Astrocyte (in vitro differentiated cells and primary cell): ENCODE results near the gene CD4. TPM values are rescaled to one million over a fixed set of nuclear protein-coding genes. Genes with fewer than 3 reads are reported as not detected.

Experiments
- DNase-seq: peaks from one replicate; pipeline ENCODE4 v3.0.0-alpha.2; 2010; ENCODE audit warnings: low read depth
- FAIRE-seq: peaks from 2 replicates; lab custom pipeline; 2011; peaks lifted over from hg19 to GRCh38; lab: Jason Lieb, UNC
- H2AFZ ChIP-seq: 2 replicates; pipeline ENCODE4 v1.6.0; 2012; ENCODE audit warnings: low read depth, low read length, inconsistent platforms
- H3K27ac ChIP-seq: 2 replicates; pipeline ENCODE4 v1.5.1; 2011; ENCODE audit warnings: low read depth, low read length, inconsistent platforms
- H3K27me3 ChIP-seq: 2 replicates; pipeline ENCODE4 v1.6.0; 2011; ENCODE audit warnings: low read length, inconsistent platforms; ENCODE audit not compliant: insufficient read depth
- H3K36me3 ChIP-seq: 2 replicates; pipeline ENCODE4 v1.5.1; 2011; ENCODE audit warnings: low read length, inconsistent platforms; ENCODE audit not compliant: insufficient read depth
- H3K4me1 ChIP-seq: 2 replicates; pipeline ENCODE4 v1.5.1; 2011; ENCODE audit warnings: low read length, inconsistent platforms; ENCODE audit not compliant: insufficient read depth
- H3K4me2 ChIP-seq: 2 replicates; pipeline ENCODE4 v1.6.0; 2012; ENCODE audit warnings: low read length, inconsistent platforms
- H3K4me3 ChIP-seq: 2 replicates; pipeline ENCODE4 v1.5.1; 2011; ENCODE audit warnings: low read depth, mild to moderate bottlenecking, low read length, inconsistent platforms; ENCODE audit not compliant: insufficient read depth
- H3K79me2 ChIP-seq: 2 replicates; pipeline ENCODE4 v1.6.0; 2012; ENCODE audit warnings: mild to moderate bottlenecking, low read length, inconsistent platforms; ENCODE audit not compliant: insufficient read depth
- H3K9ac ChIP-seq: 2 replicates; pipeline ENCODE4 v1.6.0; 2012; ENCODE audit warnings: mild to moderate bottlenecking, low read length, inconsistent platforms
- H3K9me3 ChIP-seq: 2 replicates; pipeline ENCODE4 v1.5.1; 2012; ENCODE audit warnings: low read depth, mild to moderate bottlenecking, low read length, inconsistent platforms; ENCODE audit not compliant: insufficient read depth
- H4K20me1 ChIP-seq: 2 replicates; pipeline ENCODE4 v1.6.0; 2012; ENCODE audit warnings: low read length, inconsistent platforms; ENCODE audit not compliant: insufficient read depth
- H3K27ac Mint-ChIP-seq: one replicate; pipeline ENCODE4 v1.8.0; 2021; ENCODE audit warnings: mild to moderate bottlenecking, mixed read lengths; ENCODE audit not compliant: unreplicated experiment
- H3K27me3 Mint-ChIP-seq: one replicate; pipeline ENCODE4 v1.8.0; 2021; ENCODE audit warnings: low read depth, mixed read lengths; ENCODE audit not compliant: unreplicated experiment
- H3K36me3 Mint-ChIP-seq: one replicate; pipeline ENCODE4 v1.8.0; 2021; ENCODE audit warnings: low read depth, mixed read lengths; ENCODE audit not compliant: unreplicated experiment
- H3K4me1 Mint-ChIP-seq: one replicate; pipeline ENCODE4 v1.8.0; 2021; ENCODE audit warnings: low read depth, mixed read lengths; ENCODE audit not compliant: unreplicated experiment
- H3K4me3 Mint-ChIP-seq: one replicate; pipeline ENCODE4 v1.8.0; 2021; ENCODE audit warnings: mild to moderate bottlenecking, moderate library complexity, mixed read lengths; ENCODE audit not compliant: unreplicated experiment
- H3K9me3 Mint-ChIP-seq: one replicate; pipeline ENCODE4 v1.8.0; 2021; ENCODE audit warnings: mild to moderate bottlenecking, mixed read lengths; ENCODE audit not compliant: unreplicated experiment
- CTCF ChIP-seq: IDR thresholded peaks from 2 replicates; pipeline ENCODE4 v1.5.1; 2011; ENCODE audit warnings: low read depth, mild to moderate bottlenecking, inconsistent platforms, low read length, moderate library complexity; ENCODE audit not compliant: insufficient read depth
- EZH2 ChIP-seq: IDR thresholded peaks from 2 replicates; pipeline ENCODE4 v1.6.1; 2012; ENCODE audit warnings: mild to moderate bottlenecking, low read length, inconsistent platforms; ENCODE audit not compliant: insufficient read depth
- total RNA-seq: library from RNA; stranded (reverse); gene quantifications from 2 replicates; pipeline ENCODE4 v1.2.1, GENCODE V29; 2021

The CD4 gene
- total RNA-seq, 1 donor from 2014 or later = 0.54 TPM

DNA sequence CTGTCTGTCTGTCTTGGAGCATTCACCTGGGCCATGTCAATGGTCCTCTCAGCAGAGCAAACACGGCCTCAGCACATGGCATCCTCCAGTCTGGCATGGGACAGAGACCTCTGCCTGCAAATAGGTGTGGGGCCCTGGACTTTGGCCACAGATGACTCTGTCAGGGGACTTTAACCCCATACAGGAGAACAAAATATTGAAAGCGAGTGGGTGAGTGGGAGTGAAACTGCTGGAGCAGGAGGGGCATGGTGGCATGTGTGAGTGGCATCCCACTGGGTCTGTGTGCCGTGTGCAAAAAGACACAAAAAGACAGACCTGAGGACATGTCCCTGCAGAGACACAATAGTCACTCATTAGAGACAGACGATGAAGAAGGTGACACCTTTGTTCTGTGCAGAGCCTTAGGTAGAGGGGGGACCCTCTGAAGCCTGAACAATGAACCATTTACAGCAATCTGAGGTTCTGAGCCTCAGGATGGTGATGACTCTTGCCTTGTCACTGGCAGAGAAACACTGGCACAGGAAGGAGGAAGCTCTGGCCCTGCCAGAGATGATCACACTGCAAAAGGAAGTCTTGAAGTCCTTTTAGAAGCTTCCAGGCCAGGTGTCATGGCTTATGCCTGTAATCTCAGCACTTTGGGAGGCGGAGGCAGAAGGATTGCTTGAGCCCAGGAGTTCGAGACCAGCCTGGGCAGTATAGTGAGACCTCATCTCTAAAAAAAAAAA lies 9.5 kb upstream of the CD4 start:
- Histone ChIP-seq H3K9me3 (no peaks in the 10 kb centered on the region), H4K20me1 (no peaks in the 10 kb centered on the region), H3K79me2 (no peaks in the 10 kb centered on the region), H3K4me3 (no peak overlapping the region), H3K4me2 (no peak overlapping the region), H2AFZ (no peak overlapping the region), H3K4me1 (peaks cover 6% of the 10 kb centered on the region), H3K27ac (no peak overlapping the region), H3K36me3 (peaks cover 4% of the 10 kb centered on the region), H3K27me3 (no peaks in the 10 kb centered on the region), H3K9ac (no peak overlapping the region)
- peak overlapping the region; percentile 74 for H3K4me3 Mint-ChIP-seq
- no peak for TF ChIP-seq EZH2
- TF ChIP-seq CTCF = no peak
- no peak overlapping the region for H3K27ac Mint-ChIP-seq
- FAIRE-seq (no peak), DNase-seq (no peak)
- H3K9me3 Mint-ChIP-seq = peaks cover 4% of the 10 kb centered on the region
- H3K27me3 Mint-ChIP-seq = peaks cover 32% of the 10 kb centered on the region
- H3K36me3 Mint-ChIP-seq = peaks cover 11% of the 10 kb centered on the region
- peaks cover 9% of the 10 kb centered on the region for H3K4me1 Mint-ChIP-seq

GRCh38 chr12:6780573-6780972 lies 8.8 kb upstream of the CD4 start:
- no peak overlapping the region for H3K9ac ChIP-seq
- Mint-ChIP-seq H3K4me3 (no peak overlapping the region), H3K27ac (no peak overlapping the region), H3K9me3 (peaks cover 4% of the 10 kb centered on the region), H3K27me3 (peaks cover 28% of the 10 kb centered on the region), H3K4me1 (peaks cover 9% of the 10 kb centered on the region), H3K36me3 (peaks cover 9% of the 10 kb centered on the region)
- FAIRE-seq (no peak), DNase-seq (no peak)
- no peaks in the 10 kb centered on the region for H3K36me3 ChIP-seq
- H3K9me3 ChIP-seq = no peaks in the 10 kb centered on the region
- H3K27ac ChIP-seq = no peak overlapping the region
- no peaks in the 10 kb centered on the region for H4K20me1 ChIP-seq
- no peak overlapping the region for H2AFZ ChIP-seq
- TF ChIP-seq EZH2 = no peak
- TF ChIP-seq CTCF = no peak
- peaks cover 6% of the 10 kb centered on the region for H3K4me1 ChIP-seq
- H3K4me3 ChIP-seq = no peak overlapping the region
- H3K4me2 ChIP-seq = no peak overlapping the region
- H3K79me2 ChIP-seq = no peaks in the 10 kb centered on the region
- no peaks in the 10 kb centered on the region for H3K27me3 ChIP-seq

- peak overlapping the region; percentile 18 for H2AFZ ChIP-seq
- H4K20me1 ChIP-seq = no peaks in the 10 kb centered on the region
- H3K4me2 ChIP-seq = no peak overlapping the region
- Mint-ChIP-seq H3K27ac (no peak overlapping the region), H3K4me3 (peak overlapping the region; percentile 27), H3K9me3 (peaks cover 4% of the 10 kb centered on the region), H3K27me3 (peaks cover 18% of the 10 kb centered on the region), H3K4me1 (peaks cover 13% of the 10 kb centered on the region), H3K36me3 (peaks cover 5% of the 10 kb centered on the region)
- no peaks in the 10 kb centered on the region for H3K27me3 ChIP-seq
- TF ChIP-seq EZH2 (no peak), CTCF (no peak)
- H3K4me3 ChIP-seq = no peak overlapping the region
- H3K79me2 ChIP-seq = no peaks in the 10 kb centered on the region
- DNase-seq (no peak), FAIRE-seq (no peak)
- no peaks in the 10 kb centered on the region for H3K36me3 ChIP-seq
- H3K9ac ChIP-seq = no peak overlapping the region
- H3K9me3 ChIP-seq = no peaks in the 10 kb centered on the region
- no peak overlapping the region for H3K27ac ChIP-seq
- H3K4me1 ChIP-seq = peaks cover 6% of the 10 kb centered on the region
These were observed 7.2 kb upstream of the CD4 start for GRCh38 chr12:6782119-6782518.
